ENCODE results near the gene TAGLN2. TPM values are rescaled to one million over a fixed set of nuclear protein-coding genes. Genes with fewer than 3 reads are reported as not detected.

TAGLN2 gene
- total and polyA plus RNA-seq, 9 of the 15 experiments (the other 6 are each of a cell fraction or from before 2014, with no cell fraction given) = 192 to 683 (median 455) TPM

GRCh38 chr1:159951551-159951950 lies 26.2 kb upstream of the TAGLN2 start:
- BruUV-seq (replicated peaks) = no TSS peak
- no peak overlapping the region for H3K4me2 ChIP-seq (ENCODE audit: insufficient read depth, low read length)
- H3K4me1 ChIP-seq (replicated peaks in 1 of 2; ENCODE audit: control insufficient read depth in 2 of 2, insufficient read depth in 2 of 2, low read length in 2 of 2) = peaks cover 0 to 13% of the 10 kb centered on the region in 2 experiments; a peak in 3 of 5 replicates
- H2AFZ ChIP-seq (ENCODE audit: low read depth, low read length) = no peak overlapping the region
- H3K9me1 ChIP-seq (ENCODE audit: control insufficient read depth, insufficient read depth, low read length) = no peaks in the 10 kb centered on the region
- no peak for FAIRE-seq
- no peaks in the 10 kb centered on the region for H3K9me3 ChIP-seq (replicated peaks; ENCODE audit: control insufficient read depth, insufficient read depth, low read depth, low read length)
- H3K4me3 ChIP-seq = no peak overlapping the region
- intact Hi-C loops (cut with micrococcal nuclease) = no loop called here
- H3K27me3 ChIP-seq (ENCODE audit: control insufficient read depth in 2 of 2, insufficient read depth in 2 of 2, low read length in 2 of 2) = peaks cover 0 to 12% of the 10 kb centered on the region in 2 experiments; a peak in 3 of 5 replicates
- in situ Hi-C loops (cut with MboI) = no loop called here
- ChIA-PET POLR2A (interaction anchor here (0.6 kb wide), 1 partner anchor 29 kb away, joined by 3 read pairs; no protein-coding TSS in a partner anchor), CTCF (ENCODE audit: low intra/inter-chr PET ratio) (no interaction called here)
- H4K20me1 ChIP-seq (replicated peaks; ENCODE audit: control insufficient read depth, insufficient read depth, low read length) = no peaks in the 10 kb centered on the region
- no peak for ATAC-seq
- no peak for DNase-seq (ENCODE audit: extremely low read depth in 1 of 4, low spot score in 3 of 4)
- H3K27ac ChIP-seq (ENCODE audit: extremely low read depth, low read depth, low read length) = no peak overlapping the region
- no peak overlapping the region for H3K9ac ChIP-seq (ENCODE audit: insufficient read depth in 1 of 2, low read depth in 2 of 2, low read length in 2 of 2)
- H3K79me2 ChIP-seq (ENCODE audit: control insufficient read depth, insufficient read depth, low read length) = no peaks in the 10 kb centered on the region
- H3K36me3 ChIP-seq (ENCODE audit: control insufficient read depth, insufficient read depth, low read length) = no peaks in the 10 kb centered on the region
- WGBS (ENCODE audit: insufficient coverage, low coverage, missing lambda C conversion rate) = no CpG with 5 or more reads among the region's 1 CpG
- no peak for TF ChIP-seq NUFIP1 (IDR thresholded peaks at IDR 0.05; ENCODE audit: partially characterized antibody)
- no peak for TF ChIP-seq ZNF407 (IDR thresholded peaks at IDR 0.05; ENCODE audit: low read depth)
- TF ChIP-seq ZBTB49 (CRISPR knock-in tag; IDR thresholded peaks at IDR 0.05; ENCODE audit: borderline replicate concordance) = no peak
- no peak for TF ChIP-seq ZNF449 (CRISPR knock-in tag; IDR thresholded peaks at IDR 0.05)
- no peak for TF ChIP-seq ZNF707 (CRISPR knock-in tag; conservative IDR thresholded peaks at IDR 0.05)
